Measurements from ENCODE around the gene PARN.

PARN gene

DNA sequence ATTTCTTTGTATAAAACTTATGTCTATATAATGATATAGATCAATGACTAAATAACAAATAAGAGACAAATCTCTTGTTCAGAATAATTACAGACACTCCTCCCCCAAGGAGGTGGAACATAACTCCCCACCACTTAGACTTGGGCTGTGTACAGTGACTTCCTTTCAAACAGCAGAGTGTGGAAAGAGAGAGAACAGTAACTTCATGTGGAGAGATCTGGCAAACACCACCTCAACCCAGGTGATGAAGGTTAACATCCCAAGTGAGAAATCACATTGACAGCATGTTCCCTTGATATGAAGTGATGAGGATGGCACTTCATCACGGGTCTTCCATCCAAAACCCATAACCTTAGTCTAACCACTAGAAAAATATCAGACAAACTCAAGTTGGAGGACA lies 169.3 kb downstream of the PARN start:
- Histone ChIP-seq H3K36me3 (replicated peaks; ENCODE audit: insufficient read depth, low read length) (no peaks in the 10 kb centered on the region), H3F3A (ENCODE audit: insufficient read depth, low read length) (peaks cover 4% of the 10 kb centered on the region; the same call in 1 of the 2 replicates), H3K79me2 (ENCODE audit: low read length) (no peaks in the 10 kb centered on the region), H3K9ac (ENCODE audit: low read length) (no peak overlapping the region), H3K4me1 (ENCODE audit: low read length) (peaks cover 16% of the 10 kb centered on the region), H3K9me3 (replicated peaks; ENCODE audit: insufficient read depth, low read length) (no peaks in the 10 kb centered on the region), H3K9me2 (replicated peaks; ENCODE audit: insufficient read depth, low read length) (no peaks in the 10 kb centered on the region), H3K27me3 (replicated peaks; ENCODE audit: insufficient read depth, low read length) (no peaks in the 10 kb centered on the region), H3K27ac (ENCODE audit: low read length) (no peak overlapping the region), H3K4me2 (ENCODE audit: low read depth, low read length) (peak overlapping the region; percentile 39; the same call in 1 of the 2 replicates), H4K20me1 (ENCODE audit: insufficient read depth, low read length) (no peaks in the 10 kb centered on the region), H3K4me3 (ENCODE audit: low read length) (no peak overlapping the region), H2AFZ (ENCODE audit: low read length) (no peak overlapping the region)
- DNase-seq = no peak
- TF ChIP-seq EZH2phosphoT487 (IDR thresholded peaks at IDR 0.05; ENCODE audit: low read length) = no peak
- TF ChIP-seq, protein P1, sequence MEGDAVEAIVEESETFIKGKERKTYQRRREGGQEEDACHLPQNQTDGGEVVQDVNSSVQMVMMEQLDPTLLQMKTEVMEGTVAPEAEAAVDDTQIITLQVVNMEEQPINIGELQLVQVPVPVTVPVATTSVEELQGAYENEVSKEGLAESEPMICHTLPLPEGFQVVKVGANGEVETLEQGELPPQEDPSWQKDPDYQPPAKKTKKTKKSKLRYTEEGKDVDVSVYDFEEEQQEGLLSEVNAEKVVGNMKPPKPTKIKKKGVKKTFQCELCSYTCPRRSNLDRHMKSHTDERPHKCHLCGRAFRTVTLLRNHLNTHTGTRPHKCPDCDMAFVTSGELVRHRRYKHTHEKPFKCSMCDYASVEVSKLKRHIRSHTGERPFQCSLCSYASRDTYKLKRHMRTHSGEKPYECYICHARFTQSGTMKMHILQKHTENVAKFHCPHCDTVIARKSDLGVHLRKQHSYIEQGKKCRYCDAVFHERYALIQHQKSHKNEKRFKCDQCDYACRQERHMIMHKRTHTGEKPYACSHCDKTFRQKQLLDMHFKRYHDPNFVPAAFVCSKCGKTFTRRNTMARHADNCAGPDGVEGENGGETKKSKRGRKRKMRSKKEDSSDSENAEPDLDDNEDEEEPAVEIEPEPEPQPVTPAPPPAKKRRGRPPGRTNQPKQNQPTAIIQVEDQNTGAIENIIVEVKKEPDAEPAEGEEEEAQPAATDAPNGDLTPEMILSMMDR (IDR thresholded peaks at IDR 0.05; ENCODE audit: low read length) = no peak

DNA sequence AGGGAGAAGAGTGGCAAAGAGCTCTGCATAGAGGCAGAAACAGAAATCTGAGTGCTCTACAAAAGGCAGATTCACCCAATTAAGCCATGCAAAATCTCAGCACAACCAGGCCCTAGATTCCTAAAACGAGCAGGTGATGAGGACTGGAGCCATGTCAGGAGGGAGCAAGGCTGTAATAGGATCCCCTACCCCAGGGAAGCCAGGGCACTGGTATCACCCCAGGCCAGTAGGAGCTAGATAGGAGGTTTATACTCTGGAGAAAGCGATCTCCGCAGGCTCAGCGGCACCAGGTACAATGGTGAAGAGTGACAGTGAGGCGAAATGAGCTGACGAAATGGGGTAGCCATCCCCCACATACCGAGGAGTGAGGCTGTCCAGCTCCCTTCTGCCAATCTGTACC lies 171.5 kb downstream of the PARN start:
- Histone ChIP-seq H3K9ac (ENCODE audit: low read length) (no peak overlapping the region), H3K79me2 (ENCODE audit: low read length) (no peaks in the 10 kb centered on the region), H3K27me3 (replicated peaks; ENCODE audit: insufficient read depth, low read length) (no peaks in the 10 kb centered on the region), H3K9me2 (replicated peaks; ENCODE audit: insufficient read depth, low read length) (no peaks in the 10 kb centered on the region), H3K4me2 (ENCODE audit: low read depth, low read length) (no peak overlapping the region), H3F3A (ENCODE audit: insufficient read depth, low read length) (peaks cover 4% of the 10 kb centered on the region; the same call in 1 of the 2 replicates), H2AFZ (ENCODE audit: low read length) (no peak overlapping the region), H3K4me1 (ENCODE audit: low read length) (peaks cover 16% of the 10 kb centered on the region), H4K20me1 (ENCODE audit: insufficient read depth, low read length) (no peaks in the 10 kb centered on the region), H3K36me3 (replicated peaks; ENCODE audit: insufficient read depth, low read length) (no peaks in the 10 kb centered on the region), H3K27ac (ENCODE audit: low read length) (no peak overlapping the region), H3K9me3 (replicated peaks; ENCODE audit: insufficient read depth, low read length) (no peaks in the 10 kb centered on the region), H3K4me3 (ENCODE audit: low read length) (no peak overlapping the region)
- no peak for DNase-seq
- TF ChIP-seq EZH2phosphoT487 (IDR thresholded peaks at IDR 0.05; ENCODE audit: low read length) = no peak
- TF ChIP-seq, protein P1 (IDR thresholded peaks at IDR 0.05; ENCODE audit: low read length) = no peak
- TF ChIP-seq EZH2 (optimal IDR thresholded peaks at IDR 0.05; ENCODE audit: low read depth, low read length) = no peak

DNA sequence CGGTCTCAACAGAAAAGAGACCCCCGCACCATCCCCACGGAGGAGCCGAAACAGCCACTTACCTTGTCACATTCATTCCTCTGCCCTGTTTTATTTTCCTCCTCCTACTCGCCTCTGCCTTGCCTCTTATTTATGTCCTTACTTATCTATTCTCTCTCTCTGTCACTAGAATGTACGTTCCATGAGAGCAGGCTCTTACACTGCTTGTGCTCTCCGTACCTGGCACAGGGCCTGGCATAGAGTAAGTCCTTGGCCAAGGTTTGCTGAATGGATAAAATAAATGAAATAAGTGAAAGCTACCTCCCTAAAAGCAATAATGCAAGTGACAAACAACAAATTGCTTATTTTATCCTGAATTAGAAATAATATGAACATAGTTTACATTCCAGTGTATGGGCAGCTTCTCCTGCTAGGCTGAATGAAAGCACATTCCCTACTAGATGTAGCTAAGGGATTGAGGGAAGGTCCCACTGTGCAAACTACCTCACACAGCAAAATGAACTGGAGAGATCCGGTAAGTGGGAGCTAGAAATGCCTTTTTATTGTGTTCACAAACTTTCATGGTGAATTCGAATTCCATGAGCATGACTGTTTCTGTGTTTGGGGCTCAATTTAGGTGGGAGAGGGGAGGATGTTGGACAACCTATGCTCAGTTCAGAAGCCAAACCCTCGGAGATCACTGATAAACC lies 173.1 kb downstream of the PARN start:
- no peaks in the 10 kb centered on the region for H3K9me3 ChIP-seq (replicated peaks; ENCODE audit: insufficient read depth, low read length)
- H4K20me1 ChIP-seq (ENCODE audit: insufficient read depth, low read length) = no peaks in the 10 kb centered on the region
- H3K27me3 ChIP-seq (replicated peaks; ENCODE audit: insufficient read depth, low read length) = no peaks in the 10 kb centered on the region
- no peak overlapping the region for H3K4me3 ChIP-seq (ENCODE audit: low read length)
- H3K4me1 ChIP-seq (ENCODE audit: low read length) = peaks cover 16% of the 10 kb centered on the region
- TF ChIP-seq EZH2phosphoT487 (IDR thresholded peaks at IDR 0.05; ENCODE audit: low read length) = no peak
- TF ChIP-seq, protein P1 (IDR thresholded peaks at IDR 0.05; ENCODE audit: low read length) = no peak
- no peak for TF ChIP-seq EZH2 (optimal IDR thresholded peaks at IDR 0.05; ENCODE audit: low read depth, low read length)
- peaks cover 4% of the 10 kb centered on the region; the same call in 1 of the 2 replicates for H3F3A ChIP-seq (ENCODE audit: insufficient read depth, low read length)
- no peak overlapping the region for H3K4me2 ChIP-seq (ENCODE audit: low read depth, low read length)
- DNase-seq = no peak
- H2AFZ ChIP-seq (ENCODE audit: low read length) = no peak overlapping the region
- no peaks in the 10 kb centered on the region for H3K36me3 ChIP-seq (replicated peaks; ENCODE audit: insufficient read depth, low read length)
- H3K9me2 ChIP-seq (replicated peaks; ENCODE audit: insufficient read depth, low read length) = no peaks in the 10 kb centered on the region
- no peak overlapping the region for H3K9ac ChIP-seq (ENCODE audit: low read length)
- H3K27ac ChIP-seq (ENCODE audit: low read length) = no peak overlapping the region
- no peaks in the 10 kb centered on the region for H3K79me2 ChIP-seq (ENCODE audit: low read length)

Data from MM.1S (cell line).